Measurements from ENCODE around the gene IGFBPL1. TPM values are rescaled to one million over a fixed set of nuclear protein-coding genes. Genes with fewer than 3 reads are reported as not detected.

IGFBPL1 gene
- total RNA-seq, 4 donors from 2014 or later: not detected

GRCh38 chr9:38393128-38393796 is 31.0 kb downstream of the IGFBPL1 start:
- TF ChIP-seq CTCF (IDR thresholded peaks at IDR 0.05; ENCODE audit: low read depth): no peak

GRCh38 chr9:38392235-38393127 is 31.8 kb downstream of the IGFBPL1 start, which contains the start of gene ALDH1B1:
ALDH1B1 (plus strand) TSS chr9:38392702; CDS start chr9:38395749, 3,047 bp downstream.
- TF ChIP-seq CTCF (IDR thresholded peaks at IDR 0.05; ENCODE audit: low read depth): no peak

- no peak for TF ChIP-seq CTCF (IDR thresholded peaks at IDR 0.05; ENCODE audit: low read depth)
Measured at GRCh38 chr9:38391278-38392118, 32.8 kb downstream of the IGFBPL1 start.

GRCh38 chr9:38390851-38391250 is 33.4 kb downstream of the IGFBPL1 start:
- no peak for TF ChIP-seq CTCF (IDR thresholded peaks at IDR 0.05; ENCODE audit: low read depth)

- TF ChIP-seq CTCF (IDR thresholded peaks at IDR 0.05; ENCODE audit: low read depth): no peak
Measured at GRCh38 chr9:38390442-38390841, 33.8 kb downstream of the IGFBPL1 start.

- no peak for TF ChIP-seq CTCF (IDR thresholded peaks at IDR 0.05; ENCODE audit: low read depth)
Measured at GRCh38 chr9:38389313-38389712, 34.9 kb downstream of the IGFBPL1 start.

All from subcutaneous adipose tissue (tissue), 4 donors.